Measurements from ENCODE around the gene KNOP1.

The KNOP1 gene

GRCh38 chr16:19717741-19718623, at the start of gene KNOP1, which contains the start of gene IQCK:
Gene KNOP1, minus strand, starts transcription at chr16:19718227. Its CDS starts 3,192 bp downstream, at chr16:19715035.
Gene IQCK, plus strand, starts transcription at chr16:19718271. Its CDS starts 36 bp downstream, at chr16:19718307.
- Mint-ChIP-seq H3K9me3 (no peaks in the 10 kb centered on the region), H3K36me3 (ENCODE audit: low read depth) (peaks cover 12% of the 10 kb centered on the region), H3K4me3 (peak within 1 kb of the TSS; percentile 90), H3K27me3 (ENCODE audit: low read depth) (no peaks in the 10 kb centered on the region), H3K27ac (peak within 1 kb of the TSS; percentile 78), H3K4me1 (ENCODE audit: low read depth) (peaks cover 26% of the 10 kb centered on the region)
- peak; percentile 92 for DNase-seq (ENCODE audit: low spot score)

- H3K4me1 Mint-ChIP-seq (ENCODE audit: low read depth) = no peaks in the 10 kb centered on the region
- H3K36me3 Mint-ChIP-seq (ENCODE audit: low read depth) = no peaks in the 10 kb centered on the region
- H3K4me3 Mint-ChIP-seq = no peak overlapping the region
- DNase-seq (ENCODE audit: low spot score) = no peak
- H3K9me3 Mint-ChIP-seq = no peaks in the 10 kb centered on the region
- no peaks in the 10 kb centered on the region for H3K27me3 Mint-ChIP-seq (ENCODE audit: low read depth)
- H3K27ac Mint-ChIP-seq = no peak overlapping the region
Observed at GRCh38 chr16:19767497-19767896, 49.5 kb upstream of the KNOP1 start.

GRCh38 chr16:19766988-19767387, 49.0 kb upstream of the KNOP1 start:
- Mint-ChIP-seq H3K27ac (no peak overlapping the region), H3K27me3 (ENCODE audit: low read depth) (no peaks in the 10 kb centered on the region), H3K9me3 (no peaks in the 10 kb centered on the region), H3K36me3 (ENCODE audit: low read depth) (no peaks in the 10 kb centered on the region), H3K4me1 (ENCODE audit: low read depth) (no peaks in the 10 kb centered on the region), H3K4me3 (no peak overlapping the region)
- no peak for DNase-seq (ENCODE audit: low spot score)

GRCh38 chr16:19766554-19766884, 48.5 kb upstream of the KNOP1 start:
- H3K27ac Mint-ChIP-seq = no peak overlapping the region
- H3K36me3 Mint-ChIP-seq (ENCODE audit: low read depth) = no peaks in the 10 kb centered on the region
- H3K9me3 Mint-ChIP-seq = no peaks in the 10 kb centered on the region
- no peaks in the 10 kb centered on the region for H3K4me1 Mint-ChIP-seq (ENCODE audit: low read depth)
- DNase-seq (ENCODE audit: low spot score) = no peak
- H3K27me3 Mint-ChIP-seq (ENCODE audit: low read depth) = no peaks in the 10 kb centered on the region
- H3K4me3 Mint-ChIP-seq = no peak overlapping the region

- H3K27ac Mint-ChIP-seq = no peak overlapping the region
- no peak for DNase-seq (ENCODE audit: low spot score)
- no peaks in the 10 kb centered on the region for H3K36me3 Mint-ChIP-seq (ENCODE audit: low read depth)
- H3K4me1 Mint-ChIP-seq (ENCODE audit: low read depth) = no peaks in the 10 kb centered on the region
- H3K27me3 Mint-ChIP-seq (ENCODE audit: low read depth) = no peaks in the 10 kb centered on the region
- no peak overlapping the region for H3K4me3 Mint-ChIP-seq
- H3K9me3 Mint-ChIP-seq = no peaks in the 10 kb centered on the region
Observed at GRCh38 chr16:19765860-19766553, 48.0 kb upstream of the KNOP1 start.

- Mint-ChIP-seq H3K27ac (no peak overlapping the region), H3K36me3 (ENCODE audit: low read depth) (no peaks in the 10 kb centered on the region), H3K4me3 (no peak overlapping the region), H3K4me1 (ENCODE audit: low read depth) (no peaks in the 10 kb centered on the region), H3K27me3 (ENCODE audit: low read depth) (no peaks in the 10 kb centered on the region), H3K9me3 (no peaks in the 10 kb centered on the region)
- DNase-seq (ENCODE audit: low spot score) = no peak
Observed at GRCh38 chr16:19760356-19761060, 42.5 kb upstream of the KNOP1 start.

GRCh38 chr16:19757762-19758595, 40.0 kb upstream of the KNOP1 start:
- no peaks in the 10 kb centered on the region for H3K9me3 Mint-ChIP-seq
- DNase-seq (ENCODE audit: low spot score) = no peak
- no peaks in the 10 kb centered on the region for H3K27me3 Mint-ChIP-seq (ENCODE audit: low read depth)

GRCh38 chr16:19757026-19757425, 39.0 kb upstream of the KNOP1 start:
- H3K4me3 Mint-ChIP-seq = no peak overlapping the region
- H3K27ac Mint-ChIP-seq = no peak overlapping the region
- H3K27me3 Mint-ChIP-seq (ENCODE audit: low read depth) = no peaks in the 10 kb centered on the region
- no peaks in the 10 kb centered on the region for H3K9me3 Mint-ChIP-seq
- H3K36me3 Mint-ChIP-seq (ENCODE audit: low read depth) = no peaks in the 10 kb centered on the region
- no peak for DNase-seq (ENCODE audit: low spot score)
- no peaks in the 10 kb centered on the region for H3K4me1 Mint-ChIP-seq (ENCODE audit: low read depth)

More at GRCh38 chr16:19757762-19758595, 40.0 kb upstream of the KNOP1 start:
- Mint-ChIP-seq H3K4me3 (no peak overlapping the region), H3K36me3 (ENCODE audit: low read depth) (no peaks in the 10 kb centered on the region), H3K4me1 (ENCODE audit: low read depth) (no peaks in the 10 kb centered on the region), H3K27ac (no peak overlapping the region)

GRCh38 chr16:19755268-19755667, 37.2 kb upstream of the KNOP1 start:
- Mint-ChIP-seq H3K9me3 (no peaks in the 10 kb centered on the region), H3K27ac (no peak overlapping the region)

GRCh38 chr16:19754644-19755036, 36.6 kb upstream of the KNOP1 start:
- no peaks in the 10 kb centered on the region for H3K27me3 Mint-ChIP-seq (ENCODE audit: low read depth)

More at GRCh38 chr16:19755268-19755667, 37.2 kb upstream of the KNOP1 start:
- Mint-ChIP-seq H3K27me3 (ENCODE audit: low read depth) (no peaks in the 10 kb centered on the region), H3K4me1 (ENCODE audit: low read depth) (no peaks in the 10 kb centered on the region), H3K36me3 (ENCODE audit: low read depth) (no peaks in the 10 kb centered on the region), H3K4me3 (no peak overlapping the region)
- no peak for DNase-seq (ENCODE audit: low spot score)

GRCh38 chr16:19753815-19754643, 36.0 kb upstream of the KNOP1 start:
- no peak for DNase-seq (ENCODE audit: low spot score)
- H3K36me3 Mint-ChIP-seq (ENCODE audit: low read depth) = no peaks in the 10 kb centered on the region
- H3K4me1 Mint-ChIP-seq (ENCODE audit: low read depth) = no peaks in the 10 kb centered on the region
- no peaks in the 10 kb centered on the region for H3K27me3 Mint-ChIP-seq (ENCODE audit: low read depth)
- H3K27ac Mint-ChIP-seq = no peak overlapping the region
- no peak overlapping the region for H3K4me3 Mint-ChIP-seq
- no peaks in the 10 kb centered on the region for H3K9me3 Mint-ChIP-seq

More at GRCh38 chr16:19754644-19755036, 36.6 kb upstream of the KNOP1 start:
- H3K4me1 Mint-ChIP-seq (ENCODE audit: low read depth) = no peaks in the 10 kb centered on the region
- H3K4me3 Mint-ChIP-seq = no peak overlapping the region
- H3K27ac Mint-ChIP-seq = no peak overlapping the region
- no peak for DNase-seq (ENCODE audit: low spot score)
- no peaks in the 10 kb centered on the region for H3K36me3 Mint-ChIP-seq (ENCODE audit: low read depth)
- H3K9me3 Mint-ChIP-seq = no peaks in the 10 kb centered on the region

GRCh38 chr16:19751478-19752385, 33.7 kb upstream of the KNOP1 start:
- Mint-ChIP-seq H3K36me3 (ENCODE audit: low read depth) (no peaks in the 10 kb centered on the region), H3K27ac (no peak overlapping the region), H3K27me3 (ENCODE audit: low read depth) (no peaks in the 10 kb centered on the region), H3K9me3 (no peaks in the 10 kb centered on the region), H3K4me1 (ENCODE audit: low read depth) (no peaks in the 10 kb centered on the region), H3K4me3 (no peak overlapping the region)
- DNase-seq (ENCODE audit: low spot score) = no peak

Measured in T-helper 2 cell treated with Interferon-gamma antibody and Interleukin-4, amounts not matched to agents 5 μg/mL and 100 μg/mL, for 36 hours (primary cell).